ENCODE data around the gene MAT1A. TPM values are rescaled to one million over a fixed set of nuclear protein-coding genes. Genes with fewer than 3 reads are reported as not detected.

The MAT1A gene
- total RNA-seq: 1 to 10 TPM in 6 of 7 donors, under 1 TPM in 1; 0.72 to 7.7 (median 2.4) TPM
- polyA plus RNA-seq: 1 to 10 TPM; 1.4 TPM
- long read RNA-seq, donor 1, partial matches to known transcripts: 11 of 16 reads
- long read RNA-seq, donor 1, other reads (novel, unspliced or antisense): 1 of 16 reads
- long read RNA-seq, donor 2: 0 reads
- long read RNA-seq, donor 3, partial matches to known transcripts: 0 of 5 reads
- long read RNA-seq, donor 3, other reads (novel, unspliced or antisense): 4 of 5 reads

- Histone ChIP-seq H3K4me1 (ENCODE audit: insufficient read depth) (no peaks in the 10 kb centered on the region), H3K27me3 (no peaks in the 10 kb centered on the region), H3K9me3 (no peaks in the 10 kb centered on the region), H3K4me3 (no peak within 1 kb of the TSS), H3K27ac (no peak within 1 kb of the TSS), H3K36me3 (no peaks in the 10 kb centered on the region)
- no peak for TF ChIP-seq EP300 (IDR thresholded peaks at IDR 0.05)
- no peak for TF ChIP-seq CTCF (IDR thresholded peaks at IDR 0.05)
- no peak for TF ChIP-seq POLR2A (IDR thresholded peaks at IDR 0.05)
- peak in 2 of 5 donors; percentile 46 to 58 for DNase-seq
- WGBS, 3 donors: 25 to 35% (median 28%) methylated on average over 9 of the region's 9 CpGs
- intact Hi-C loops (cut with DNase I): no loop called here
Observed at GRCh38 chr10:80289451-80290287, at the start of gene MAT1A. Gene MAT1A (minus strand): TSS chr10:80289658. CDS start chr10:80289423, 235 bp downstream.

- 94 to 100% (median 100%) methylated on average over 1 of the region's 1 CpG for WGBS, 3 donors
- intact Hi-C loops (cut with DNase I): no loop called here
- Histone ChIP-seq H3K27me3 (no peaks in the 10 kb centered on the region), H3K36me3 (no peaks in the 10 kb centered on the region), H3K4me3 (no peak overlapping the region), H3K27ac (no peak overlapping the region), H3K4me1 (ENCODE audit: insufficient read depth) (no peaks in the 10 kb centered on the region), H3K9me3 (no peaks in the 10 kb centered on the region)
- no peak for DNase-seq
- no peak for TF ChIP-seq POLR2A (IDR thresholded peaks at IDR 0.05)
- no peak for TF ChIP-seq CTCF (IDR thresholded peaks at IDR 0.05)
- no peak for TF ChIP-seq EP300 (IDR thresholded peaks at IDR 0.05)
Observed at GRCh38 chr10:80333983-80334382, 44.5 kb upstream of the MAT1A start.

- Histone ChIP-seq H3K27ac (no peak overlapping the region), H3K4me1 (ENCODE audit: insufficient read depth) (no peaks in the 10 kb centered on the region), H3K27me3 (no peaks in the 10 kb centered on the region), H3K4me3 (no peak overlapping the region), H3K36me3 (no peaks in the 10 kb centered on the region), H3K9me3 (no peaks in the 10 kb centered on the region)
- TF ChIP-seq CTCF (IDR thresholded peaks at IDR 0.05) (no peak), EP300 (IDR thresholded peaks at IDR 0.05) (no peak), POLR2A (IDR thresholded peaks at IDR 0.05) (no peak)
- 61 to 79% (median 73%) methylated on average over 6 of the region's 6 CpGs for WGBS, 3 donors
- intact Hi-C loops (cut with DNase I): no loop called here
- no peak for DNase-seq
Observed at GRCh38 chr10:80324891-80325364, 35.5 kb upstream of the MAT1A start.

GRCh38 chr10:80324086-80324485 is 34.6 kb upstream of the MAT1A start:
- no peaks in the 10 kb centered on the region for H3K36me3 ChIP-seq
- H3K4me1 ChIP-seq (ENCODE audit: insufficient read depth): no peaks in the 10 kb centered on the region
- no peaks in the 10 kb centered on the region for H3K9me3 ChIP-seq
- H3K4me3 ChIP-seq: no peak overlapping the region
- H3K27ac ChIP-seq: no peak overlapping the region
- TF ChIP-seq EP300 (IDR thresholded peaks at IDR 0.05): no peak
- TF ChIP-seq CTCF (IDR thresholded peaks at IDR 0.05): no peak
- TF ChIP-seq POLR2A (IDR thresholded peaks at IDR 0.05): no peak
- 47 to 58% (median 56%) methylated on average over 1 of the region's 1 CpG for WGBS, 3 donors
- intact Hi-C loops (cut with DNase I): no loop called here
- no peaks in the 10 kb centered on the region for H3K27me3 ChIP-seq
- no peak for DNase-seq
